Neural cell (in vitro differentiated cells): Measurements from ENCODE around the gene SLC1A1. TPM values are rescaled to one million over a fixed set of nuclear protein-coding genes. Genes with fewer than 3 reads are reported as not detected.

ENCODE experiments used
- H2AFZ ChIP-seq: fragments of 200-600, 300-800 bp; sonication (generic), shearing (Covaris generic); 2 replicates; pipeline ENCODE4 v1.6.0; 2014; ENCODE audit warnings: low read depth, mild to moderate bottlenecking, antibody characterized with exemption, low read length, moderate library complexity
- H3F3A ChIP-seq: fragments of 200-600 bp; shearing (Covaris generic); 2 replicates; pipeline ENCODE4 v1.6.1; 2016; ENCODE audit warnings: mild to moderate bottlenecking, moderate library complexity, mixed read lengths, antibody characterized with exemption, low read length; ENCODE audit not compliant: insufficient read depth, poor library complexity, severe bottlenecking
- H3K27ac ChIP-seq: fragments of 200-600, 300-800 bp; sonication (generic), shearing (Covaris generic); 2 replicates; pipeline ENCODE4 v1.5.1; 2014; ENCODE audit warnings: mild to moderate bottlenecking, low read length, moderate library complexity
- H3K27me3 ChIP-seq: fragments of 300-800, 200-600 bp; sonication (generic), shearing (Covaris generic); 2 replicates; pipeline ENCODE4 v1.6.0; 2014; ENCODE audit warnings: mild to moderate bottlenecking, low read depth, low read length, moderate library complexity; ENCODE audit not compliant: insufficient read depth
- H3K36me3 ChIP-seq: fragments of 300-800, 200-600 bp; sonication (generic), shearing (Covaris generic); 2 replicates; pipeline ENCODE4 v1.5.1; 2014; ENCODE audit warnings: mild to moderate bottlenecking, antibody characterized with exemption, low read length, moderate library complexity; ENCODE audit not compliant: insufficient read depth
- H3K4me2 ChIP-seq: fragments of 300-800, 200-600 bp; sonication (generic), shearing (Covaris generic); 2 replicates; pipeline ENCODE4 v1.6.0; 2014; ENCODE audit warnings: mild to moderate bottlenecking, low read length
- H3K4me3 ChIP-seq: fragments of 300-800, 200-600 bp; sonication (generic), shearing (Covaris generic); 2 replicates; pipeline ENCODE4 v1.5.1; 2014; ENCODE audit warnings: mild to moderate bottlenecking, low read length, moderate library complexity
- H3K79me2 ChIP-seq: fragments of 200-600 bp; shearing (Covaris generic); replicated peaks from 2 replicates; pipeline ENCODE4 v1.6.0; 2014; ENCODE audit warnings: mild to moderate bottlenecking, low read length, moderate library complexity; ENCODE audit not compliant: insufficient read depth
- H3K9ac ChIP-seq: fragments of 300-800, 200-600 bp; sonication (generic), shearing (Covaris generic); 2 replicates; pipeline ENCODE4 v1.6.1; 2016; ENCODE audit warnings: mild to moderate bottlenecking, low read length, mixed read lengths
- H3K9me2 ChIP-seq: fragments of 200-600 bp; shearing (Covaris generic); 2 replicates; pipeline ENCODE4 v1.6.1; 2016; ENCODE audit warnings: mild to moderate bottlenecking, low read length, mixed read lengths; ENCODE audit not compliant: insufficient read depth
- H3K9me3 ChIP-seq: fragments of 200-600, 300-800 bp; sonication (generic), shearing (Covaris generic); 2 replicates; pipeline ENCODE4 v1.6.1; 2016; ENCODE audit warnings: mild to moderate bottlenecking, mixed run types, low read length, moderate library complexity, mixed read lengths
- H4K20me1 ChIP-seq: fragments of 200-600 bp; shearing (Covaris generic); 2 replicates; pipeline ENCODE4 v1.6.1; 2016; ENCODE audit warnings: mild to moderate bottlenecking, mixed run types; ENCODE audit not compliant: insufficient read depth
- EP300 ChIP-seq: fragments of 450-650 bp; conservative IDR thresholded peaks from 2 replicates; pipeline ENCODE4 v1.6.1; 2014; ENCODE audit warnings: antibody characterized with exemption, mild to moderate bottlenecking, moderate library complexity; ENCODE audit not compliant: poor library complexity, severe bottlenecking
- EZH2 ChIP-seq: fragments of 200-600, 300-800 bp; shearing (Covaris generic), sonication (generic); IDR thresholded peaks from 2 replicates; pipeline ENCODE4 v1.6.1; 2014; ENCODE audit warnings: antibody characterized with exemption, low read length, borderline replicate concordance, mild to moderate bottlenecking; ENCODE audit not compliant: insufficient read depth, poor library complexity, severe bottlenecking
- MXI1 ChIP-seq: fragments of 450-650 bp; conservative IDR thresholded peaks from 2 replicates; pipeline ENCODE4 v1.6.1; 2014; ENCODE audit warnings: antibody characterized with exemption, mild to moderate bottlenecking; ENCODE audit not compliant: poor library complexity, severe bottlenecking
- POLR2AphosphoS5 ChIP-seq: IDR thresholded peaks from 2 replicates; pipeline ENCODE4 v1.6.1; 2012
- RAD21 ChIP-seq: fragments of 450-650 bp; conservative IDR thresholded peaks from 2 replicates; pipeline ENCODE4 v1.6.1; 2014; ENCODE audit warnings: antibody characterized with exemption, mild to moderate bottlenecking, moderate library complexity
- REST ChIP-seq: IDR thresholded peaks from 2 replicates; pipeline ENCODE4 v1.6.1; 2012; ENCODE audit warnings: borderline replicate concordance
- SMC3 ChIP-seq: fragments of 450-650 bp; conservative IDR thresholded peaks from 2 replicates; pipeline ENCODE4 v1.6.1; 2014; ENCODE audit warnings: antibody characterized with exemption, mild to moderate bottlenecking, moderate library complexity; ENCODE audit not compliant: poor library complexity
- TAF1 ChIP-seq: IDR thresholded peaks from 2 replicates; pipeline ENCODE4 v1.6.1; 2012; ENCODE audit warnings: low read depth
- polyA plus RNA-seq: library from polyadenylated mRNA; depleted of rRNA; stranded (reverse); fragments of >200 nt; gene quantifications from 2 replicates; pipeline ENCODE4 v1.2.3, GENCODE V29; 2014
- TF ChIP-seq, protein P1 (sequence below): fragments of 450-650 bp; IDR thresholded peaks from 2 replicates; pipeline ENCODE4 v1.5.1; 2014; ENCODE audit warnings: antibody characterized with exemption, mild to moderate bottlenecking, moderate library complexity; ENCODE audit not compliant: poor library complexity, severe bottlenecking

The SLC1A1 gene
- polyA plus RNA-seq, 1 donor from 2014 or later: 30.8 TPM

DNA sequence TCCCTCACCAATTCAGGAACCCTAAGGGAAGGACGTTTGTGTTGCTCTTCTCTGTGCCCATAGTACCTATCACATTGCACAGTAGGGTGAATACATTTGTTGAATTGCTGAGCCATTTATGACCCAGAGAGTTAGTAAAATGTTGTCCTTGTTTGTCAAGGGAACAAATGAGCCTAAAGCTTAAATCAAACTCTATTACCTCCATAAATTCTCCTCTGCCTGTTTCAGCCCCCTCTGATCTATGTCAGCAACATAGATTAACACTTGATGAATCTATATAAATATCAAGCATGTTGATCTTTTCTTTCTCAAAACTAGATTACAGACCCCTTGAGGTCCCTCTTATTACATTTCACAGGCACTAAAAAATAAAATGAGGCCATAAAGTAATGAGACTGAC is 7.1 kb downstream of the SLC1A1 start:
- Histone ChIP-seq H2AFZ (no peak overlapping the region), H3K9me2 (no peaks in the 10 kb centered on the region), H3K9me3 (no peaks in the 10 kb centered on the region), H3K9ac (no peak overlapping the region), H3K4me2 (no peak overlapping the region), H3K4me3 (no peak overlapping the region), H3K79me2 (no peaks in the 10 kb centered on the region), H3K27ac (no peak overlapping the region), H3K27me3 (no peaks in the 10 kb centered on the region), H4K20me1 (no peaks in the 10 kb centered on the region), H3F3A (no peaks in the 10 kb centered on the region), H3K36me3 (no peaks in the 10 kb centered on the region)
- TF ChIP-seq, protein P1, sequence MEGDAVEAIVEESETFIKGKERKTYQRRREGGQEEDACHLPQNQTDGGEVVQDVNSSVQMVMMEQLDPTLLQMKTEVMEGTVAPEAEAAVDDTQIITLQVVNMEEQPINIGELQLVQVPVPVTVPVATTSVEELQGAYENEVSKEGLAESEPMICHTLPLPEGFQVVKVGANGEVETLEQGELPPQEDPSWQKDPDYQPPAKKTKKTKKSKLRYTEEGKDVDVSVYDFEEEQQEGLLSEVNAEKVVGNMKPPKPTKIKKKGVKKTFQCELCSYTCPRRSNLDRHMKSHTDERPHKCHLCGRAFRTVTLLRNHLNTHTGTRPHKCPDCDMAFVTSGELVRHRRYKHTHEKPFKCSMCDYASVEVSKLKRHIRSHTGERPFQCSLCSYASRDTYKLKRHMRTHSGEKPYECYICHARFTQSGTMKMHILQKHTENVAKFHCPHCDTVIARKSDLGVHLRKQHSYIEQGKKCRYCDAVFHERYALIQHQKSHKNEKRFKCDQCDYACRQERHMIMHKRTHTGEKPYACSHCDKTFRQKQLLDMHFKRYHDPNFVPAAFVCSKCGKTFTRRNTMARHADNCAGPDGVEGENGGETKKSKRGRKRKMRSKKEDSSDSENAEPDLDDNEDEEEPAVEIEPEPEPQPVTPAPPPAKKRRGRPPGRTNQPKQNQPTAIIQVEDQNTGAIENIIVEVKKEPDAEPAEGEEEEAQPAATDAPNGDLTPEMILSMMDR: no peak
- TF ChIP-seq MXI1 (no peak), REST (no peak), TAF1 (no peak), POLR2AphosphoS5 (no peak), RAD21 (no peak)

- H3K9ac ChIP-seq: no peak overlapping the region
- no peak overlapping the region for H3K4me3 ChIP-seq
- no peaks in the 10 kb centered on the region for H3K27me3 ChIP-seq
- no peaks in the 10 kb centered on the region for H3K9me3 ChIP-seq
- no peaks in the 10 kb centered on the region for H3K36me3 ChIP-seq
- no peak overlapping the region for H2AFZ ChIP-seq
- no peak overlapping the region for H3K27ac ChIP-seq
- TF ChIP-seq SMC3 (no peak), TAF1 (no peak), RAD21 (no peak), REST (no peak), POLR2AphosphoS5 (no peak), MXI1 (no peak), EP300 (no peak), EZH2 (no peak)
- TF ChIP-seq, protein P1: no peak
- no peaks in the 10 kb centered on the region for H4K20me1 ChIP-seq
- no peaks in the 10 kb centered on the region for H3F3A ChIP-seq
- H3K4me2 ChIP-seq: no peak overlapping the region
- H3K9me2 ChIP-seq: no peaks in the 10 kb centered on the region
- H3K79me2 ChIP-seq: no peaks in the 10 kb centered on the region
These were observed 7.6 kb downstream of the SLC1A1 start for GRCh38 chr9:4497855-4498254.
